ENCODE data around the gene COPS8.
A peak's percentile ranks its signal among the peaks of the same experiment; 100 is the strongest.

Gene COPS8

DNA sequence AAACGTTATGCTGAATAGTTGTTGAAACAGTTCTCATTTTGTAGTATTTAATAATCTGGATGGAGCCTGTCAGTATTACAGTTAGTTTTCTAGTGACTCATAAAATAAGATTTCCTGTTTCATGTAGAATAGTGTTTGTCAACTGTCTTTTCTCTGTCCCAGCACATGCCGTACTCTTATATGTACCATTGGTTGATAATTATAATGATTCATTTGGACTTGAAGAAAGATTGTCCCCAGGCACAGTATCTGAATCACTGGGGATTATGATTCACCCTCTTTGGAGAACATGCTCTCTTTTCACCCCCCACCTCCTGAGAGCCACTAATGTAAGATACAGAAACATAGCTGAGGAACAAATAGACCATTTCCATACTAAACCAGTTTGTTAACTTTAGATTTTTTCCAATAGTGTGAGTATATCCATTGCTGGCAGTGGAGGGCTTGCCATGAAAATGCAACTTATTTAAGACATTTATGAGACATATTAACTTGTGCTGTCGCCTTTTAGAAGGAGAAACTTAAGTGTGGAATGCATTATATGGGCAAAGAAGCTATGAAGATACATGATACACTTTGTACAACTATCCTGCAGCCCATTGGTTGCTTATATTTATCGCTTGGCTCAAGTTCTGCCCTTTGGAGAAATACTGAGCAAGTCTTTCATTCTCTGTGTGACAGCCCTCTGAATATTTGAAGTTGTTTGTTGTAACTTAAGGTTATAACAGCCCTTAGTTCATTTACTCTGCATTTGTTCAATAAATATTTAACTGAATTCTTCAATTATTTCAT is 12.4 kb downstream of the COPS8 start:
- no peak for ATAC-seq (replicated peaks)
- Mint-ChIP-seq H3K4me3 (no peak overlapping the region), H3K9me3 (no peaks in the 10 kb centered on the region), H3K27ac (no peak overlapping the region), H3K36me3 (ENCODE audit: insufficient read depth) (peaks cover 74% of the 10 kb centered on the region), H3K27me3 (no peaks in the 10 kb centered on the region), H3K4me1 (ENCODE audit: low read depth in 2 of 2) (peaks cover 0 to 3% of the 10 kb centered on the region in 2 donors)
- DNase-seq = no peak

DNA sequence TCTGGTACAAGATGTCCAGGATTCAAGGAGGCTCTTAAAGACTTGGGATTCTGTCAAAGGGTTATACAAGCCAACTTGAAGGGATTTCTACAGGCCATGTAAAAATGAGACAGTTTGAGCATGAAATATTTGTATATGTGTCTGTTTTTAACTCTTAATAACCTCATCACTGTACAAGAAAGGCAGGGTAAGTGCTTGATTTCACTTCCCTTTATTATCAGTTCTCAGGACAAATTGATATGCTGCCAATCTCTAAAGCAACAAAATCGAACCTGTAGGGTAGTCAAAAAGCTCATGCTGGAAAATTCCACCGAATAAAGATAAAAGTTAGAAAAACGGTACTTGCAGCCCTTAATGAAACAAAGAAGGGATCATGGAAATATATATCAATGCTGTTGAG is 14.1 kb downstream of the COPS8 start:
- Mint-ChIP-seq H3K36me3 (ENCODE audit: insufficient read depth) (peaks cover 74% of the 10 kb centered on the region), H3K4me1 (ENCODE audit: low read depth in 2 of 2) (no peaks in the 10 kb centered on the region), H3K4me3 (no peak overlapping the region), H3K9me3 (no peaks in the 10 kb centered on the region), H3K27ac (no peak overlapping the region), H3K27me3 (no peaks in the 10 kb centered on the region)
- ATAC-seq (replicated peaks) = no peak
- DNase-seq = no peak

DNA sequence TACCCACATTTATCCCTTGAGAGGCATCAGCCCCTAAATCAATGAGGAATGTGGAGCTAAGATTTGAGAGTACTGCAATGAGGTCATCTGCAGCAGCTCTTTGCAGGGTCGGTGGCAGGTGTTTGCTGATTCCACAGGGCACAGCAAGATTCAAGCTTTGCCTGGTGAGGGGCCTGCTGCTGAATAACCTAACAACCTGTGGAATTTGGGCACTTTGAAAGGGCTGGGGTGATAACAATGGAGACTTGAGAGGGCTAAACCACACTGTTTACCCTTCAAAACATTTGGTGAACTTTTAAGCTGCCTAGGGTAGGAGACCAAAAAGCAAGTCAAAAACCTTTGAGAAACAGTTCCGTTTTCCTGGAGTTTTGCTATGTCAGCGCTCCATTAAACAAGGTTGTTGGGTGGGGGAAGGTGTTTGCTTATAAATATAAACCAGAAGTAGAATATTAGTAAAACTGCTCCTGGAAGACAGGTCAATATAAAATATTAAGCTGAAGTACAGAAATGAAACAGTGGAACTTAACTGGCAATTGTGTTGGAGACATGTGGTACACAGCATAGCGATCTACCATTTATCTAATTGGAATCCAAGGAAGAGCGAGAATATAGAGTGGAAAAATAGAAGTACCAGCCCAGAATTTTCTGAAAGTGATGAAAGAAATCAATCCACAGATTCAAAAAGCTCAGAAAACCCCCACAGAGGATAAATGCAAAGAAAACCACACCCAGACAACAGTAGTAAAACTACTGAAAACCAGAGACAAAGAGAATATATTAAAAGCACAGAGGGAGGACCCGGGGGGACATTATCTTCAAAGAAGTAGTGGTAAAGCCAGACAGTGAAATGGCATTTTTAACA is 15.7 kb downstream of the COPS8 start:
- H3K4me1 Mint-ChIP-seq (ENCODE audit: low read depth in 2 of 2) = no peaks in the 10 kb centered on the region
- ATAC-seq (replicated peaks) = no peak
- no peak overlapping the region for H3K27ac Mint-ChIP-seq

DNA sequence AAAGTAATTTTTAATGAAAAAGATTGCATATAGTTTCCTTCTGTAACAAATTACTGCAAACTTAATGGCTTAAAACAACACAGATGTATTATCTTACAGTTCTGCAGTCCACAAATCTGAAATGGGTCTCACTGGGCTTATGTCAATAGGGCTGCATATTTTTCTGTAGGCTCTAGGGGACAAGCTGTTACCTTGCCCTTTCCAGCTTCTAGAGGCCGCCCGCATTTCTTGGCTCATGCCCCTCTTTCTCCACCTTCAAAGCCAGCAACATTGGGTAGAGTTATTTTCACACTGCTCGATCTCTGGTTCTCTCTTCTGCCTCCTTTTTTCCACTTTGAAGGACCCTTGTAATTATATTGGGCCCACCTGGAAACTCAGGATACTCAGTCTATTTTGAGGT is 16.7 kb downstream of the COPS8 start:
- no peak overlapping the region for H3K27ac Mint-ChIP-seq
- no peak for ATAC-seq (replicated peaks)
- H3K9me3 Mint-ChIP-seq = no peaks in the 10 kb centered on the region
- no peak for DNase-seq
- H3K36me3 Mint-ChIP-seq (ENCODE audit: insufficient read depth) = peaks cover 57% of the 10 kb centered on the region
- no peaks in the 10 kb centered on the region for H3K4me1 Mint-ChIP-seq (ENCODE audit: low read depth in 2 of 2)
- no peak overlapping the region for H3K4me3 Mint-ChIP-seq
- no peaks in the 10 kb centered on the region for H3K27me3 Mint-ChIP-seq

More for the DNA sequence above, 15.7 kb downstream of the COPS8 start:
- no peak for DNase-seq
- Mint-ChIP-seq H3K27me3 (no peaks in the 10 kb centered on the region), H3K9me3 (no peaks in the 10 kb centered on the region), H3K36me3 (ENCODE audit: insufficient read depth) (peaks cover 68% of the 10 kb centered on the region), H3K4me3 (no peak overlapping the region)

DNA sequence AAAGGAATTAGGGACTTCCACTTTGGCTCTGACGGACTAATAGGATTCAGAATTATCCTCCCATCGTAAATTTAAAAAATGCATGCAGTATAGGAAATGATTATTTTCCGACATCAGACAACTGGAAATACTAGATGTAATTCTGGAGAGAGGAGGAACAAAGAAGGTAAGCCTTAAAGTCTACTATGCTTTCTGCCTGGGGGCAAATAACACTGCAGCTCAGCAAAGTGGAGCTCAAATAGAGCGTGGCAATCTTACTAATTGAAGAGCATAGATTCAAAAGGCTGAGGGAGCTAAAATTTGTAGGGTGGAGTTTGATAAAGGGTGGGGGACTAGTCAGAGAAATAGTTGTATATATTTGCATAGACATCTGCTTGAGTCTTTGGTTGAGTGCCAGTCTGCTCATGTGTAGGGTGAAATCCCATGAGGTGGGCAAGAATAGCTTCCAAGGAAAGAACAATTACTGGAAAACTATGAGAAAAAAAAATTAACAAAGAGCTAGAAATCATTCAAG is 23.8 kb downstream of the COPS8 start:
- ATAC-seq (replicated peaks) (no peak), DNase-seq (no peak)
- Mint-ChIP-seq H3K27me3 (no peaks in the 10 kb centered on the region), H3K27ac (no peak overlapping the region), H3K4me3 (no peak overlapping the region), H3K4me1 (ENCODE audit: low read depth in 2 of 2) (no peaks in the 10 kb centered on the region), H3K36me3 (ENCODE audit: insufficient read depth) (peaks cover 2% of the 10 kb centered on the region), H3K9me3 (peaks cover 0 to 7% of the 10 kb centered on the region in 2 donors)

DNA sequence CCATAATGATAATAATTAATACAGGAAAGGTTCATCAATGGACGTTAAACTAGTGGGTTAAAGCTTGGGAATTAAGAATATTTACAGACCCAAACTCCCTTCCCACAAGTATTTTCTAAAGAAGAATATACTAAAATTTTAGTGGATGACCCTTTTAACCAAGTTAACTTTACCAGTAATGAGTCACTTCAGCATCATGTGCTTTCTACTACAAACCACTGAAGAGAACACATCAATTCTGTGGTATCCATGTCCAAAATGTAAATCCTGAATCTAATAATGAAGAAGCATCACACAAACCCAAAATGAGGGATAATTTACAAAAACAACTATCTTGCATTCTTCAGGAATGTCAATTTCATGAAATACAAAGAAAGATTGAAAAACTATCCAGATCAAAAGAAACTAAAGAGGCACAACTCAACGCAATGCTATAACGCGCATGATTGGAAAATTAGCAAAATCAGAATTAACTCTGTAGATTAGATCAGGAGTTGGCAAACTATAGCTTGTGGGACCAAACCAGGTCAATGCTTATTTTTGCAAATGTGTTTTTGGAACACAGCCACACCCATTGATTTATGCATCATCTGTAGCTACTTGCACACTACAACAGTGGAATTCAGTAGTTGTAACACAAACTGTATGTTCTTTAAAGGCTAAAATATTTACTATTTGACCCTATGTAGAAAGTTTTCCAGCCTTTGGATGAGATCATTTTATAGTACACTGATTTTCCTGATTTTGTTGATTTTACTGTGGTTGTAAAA is 27.5 kb downstream of the COPS8 start:
- DNase-seq = no peak
- Mint-ChIP-seq H3K27me3 (no peaks in the 10 kb centered on the region), H3K4me3 (no peak overlapping the region), H3K36me3 (ENCODE audit: insufficient read depth) (no peaks in the 10 kb centered on the region), H3K9me3 (peaks cover 0 to 7% of the 10 kb centered on the region in 2 donors), H3K4me1 (ENCODE audit: low read depth in 2 of 2) (no peaks in the 10 kb centered on the region), H3K27ac (no peak overlapping the region)
- ATAC-seq (replicated peaks) = no peak

DNA sequence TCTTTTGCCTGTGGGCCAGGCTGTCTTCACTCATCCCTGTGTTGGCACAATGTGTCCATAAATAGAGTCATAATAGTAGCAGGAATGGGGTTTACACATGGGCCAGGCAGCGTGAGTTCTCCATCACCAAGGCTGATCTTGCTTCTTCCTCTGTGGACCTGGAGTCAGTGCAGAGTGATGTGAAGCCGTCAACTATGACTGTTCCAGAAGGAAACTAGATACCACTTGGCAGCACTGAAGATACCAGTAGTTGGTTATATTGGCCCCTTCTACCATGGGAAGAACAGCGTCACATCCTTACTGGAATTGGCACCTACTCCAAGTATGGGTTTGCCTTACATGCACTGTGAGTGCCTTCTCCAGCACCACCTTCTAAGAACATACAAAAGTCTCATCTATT is 30.2 kb downstream of the COPS8 start:
- Mint-ChIP-seq H3K27ac (no peak overlapping the region), H3K9me3 (no peaks in the 10 kb centered on the region), H3K4me3 (no peak overlapping the region), H3K4me1 (ENCODE audit: low read depth in 2 of 2) (no peaks in the 10 kb centered on the region), H3K36me3 (ENCODE audit: insufficient read depth) (no peaks in the 10 kb centered on the region), H3K27me3 (no peaks in the 10 kb centered on the region)
- DNase-seq (no peak), ATAC-seq (replicated peaks) (no peak)

DNA sequence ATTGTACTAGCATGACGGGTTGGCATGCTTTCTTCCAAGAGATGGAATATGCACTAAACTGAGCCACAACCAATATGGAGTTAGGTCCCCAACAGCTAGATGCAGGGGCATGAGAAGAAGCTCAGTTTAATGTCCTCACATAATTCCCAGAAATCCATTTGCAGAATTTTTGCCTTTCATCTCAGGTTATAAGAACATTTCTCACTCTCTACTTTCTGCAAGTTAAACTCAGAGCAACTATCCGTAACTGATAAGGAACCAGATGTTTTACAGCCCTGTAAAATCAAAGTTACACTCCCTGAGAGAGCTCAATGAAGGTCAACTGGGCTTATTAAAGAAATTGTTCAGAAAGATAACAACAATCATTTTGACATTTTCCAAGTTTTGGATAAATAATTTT is 30.7 kb downstream of the COPS8 start:
- Mint-ChIP-seq H3K9me3 (no peaks in the 10 kb centered on the region), H3K4me1 (ENCODE audit: low read depth in 2 of 2) (no peaks in the 10 kb centered on the region), H3K4me3 (no peak overlapping the region), H3K36me3 (ENCODE audit: insufficient read depth) (no peaks in the 10 kb centered on the region), H3K27me3 (no peaks in the 10 kb centered on the region), H3K27ac (no peak overlapping the region)
- DNase-seq = no peak
- no peak for ATAC-seq (replicated peaks)

DNA sequence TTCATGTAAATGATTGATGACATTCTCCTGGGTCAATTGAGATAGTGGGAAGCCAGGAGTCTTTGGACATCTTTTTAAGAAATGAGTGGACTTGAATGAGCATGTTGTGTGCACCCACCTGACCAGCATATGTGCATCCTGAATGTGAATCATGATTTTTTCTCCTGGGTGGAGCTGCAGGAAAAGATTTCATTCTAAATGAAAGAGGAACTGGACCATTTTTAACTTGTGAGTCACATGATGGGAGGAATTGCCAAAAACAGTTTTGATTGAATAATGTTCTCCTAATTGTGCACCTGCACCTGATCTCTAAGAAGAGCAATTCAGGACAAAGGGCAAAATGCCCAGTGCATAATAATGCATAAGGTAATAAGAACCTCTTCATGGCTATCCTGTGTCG is 32.3 kb downstream of the COPS8 start:
- H3K36me3 Mint-ChIP-seq (ENCODE audit: insufficient read depth) = no peaks in the 10 kb centered on the region
- no peaks in the 10 kb centered on the region for H3K4me1 Mint-ChIP-seq (ENCODE audit: low read depth in 2 of 2)
- no peak overlapping the region for H3K27ac Mint-ChIP-seq
- no peaks in the 10 kb centered on the region for H3K9me3 Mint-ChIP-seq
- H3K27me3 Mint-ChIP-seq = no peaks in the 10 kb centered on the region
- ATAC-seq (replicated peaks) (no peak), DNase-seq (no peak)
- no peak overlapping the region for H3K4me3 Mint-ChIP-seq

DNA sequence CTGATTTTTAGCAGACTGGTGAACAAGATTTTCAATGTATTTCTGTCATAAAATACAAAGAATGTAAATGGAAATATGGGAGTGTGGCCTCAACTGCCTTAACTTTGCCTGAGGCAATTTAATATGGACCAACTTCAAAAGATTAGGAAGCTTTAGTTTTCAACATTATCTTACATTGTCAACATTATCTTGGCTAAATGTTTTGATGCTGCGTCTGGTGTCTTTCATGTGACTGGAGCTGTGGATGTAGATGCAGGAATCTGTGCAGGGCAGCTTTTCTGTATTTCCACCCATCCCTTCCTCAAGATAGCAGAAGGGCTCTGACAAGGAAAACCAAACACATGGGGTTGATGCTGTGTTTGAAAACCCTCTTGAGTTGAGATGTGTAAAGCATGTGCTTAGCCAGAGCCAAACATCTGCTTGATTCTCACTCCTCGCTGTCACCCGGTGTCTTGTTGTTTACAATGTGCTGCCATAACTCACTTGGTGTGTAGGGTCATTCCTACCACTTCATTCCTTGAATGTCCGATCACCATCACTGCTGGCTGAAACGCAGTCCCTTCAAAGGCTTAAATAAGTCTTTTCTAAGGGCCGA is 33.0 kb downstream of the COPS8 start:
- no peak overlapping the region for H3K27ac Mint-ChIP-seq
- no peaks in the 10 kb centered on the region for H3K9me3 Mint-ChIP-seq
- no peaks in the 10 kb centered on the region for H3K27me3 Mint-ChIP-seq
- no peak for DNase-seq
- no peak for ATAC-seq (replicated peaks)
- no peak overlapping the region for H3K4me3 Mint-ChIP-seq
- no peaks in the 10 kb centered on the region for H3K4me1 Mint-ChIP-seq (ENCODE audit: low read depth in 2 of 2)
- no peaks in the 10 kb centered on the region for H3K36me3 Mint-ChIP-seq (ENCODE audit: insufficient read depth)

DNA sequence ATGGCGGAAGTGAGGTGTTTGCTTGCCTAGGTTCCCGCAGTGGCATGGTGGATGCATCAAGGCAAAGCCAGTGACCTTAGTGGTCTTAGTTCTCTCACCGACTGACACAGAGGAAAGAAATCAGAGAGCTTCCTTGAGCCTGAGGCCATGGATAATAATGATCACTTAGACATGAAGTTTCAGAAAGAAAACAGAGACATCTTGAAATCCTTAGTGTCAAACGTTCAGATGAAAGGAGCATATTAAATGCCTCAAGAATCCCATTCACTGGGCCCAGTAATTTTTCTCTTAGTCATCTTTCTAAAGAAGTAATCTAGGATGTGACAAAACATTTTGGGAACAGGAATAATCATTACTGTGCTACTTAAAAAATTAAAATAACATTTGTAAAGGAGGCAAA is 35.2 kb downstream of the COPS8 start:
- H3K4me3 Mint-ChIP-seq = no peak overlapping the region
- no peak overlapping the region for H3K27ac Mint-ChIP-seq
- H3K36me3 Mint-ChIP-seq (ENCODE audit: insufficient read depth) = no peaks in the 10 kb centered on the region
- H3K9me3 Mint-ChIP-seq = no peaks in the 10 kb centered on the region
- H3K27me3 Mint-ChIP-seq = peaks cover 0 to 5% of the 10 kb centered on the region in 2 donors
- ATAC-seq (replicated peaks) = no peak
- H3K4me1 Mint-ChIP-seq (ENCODE audit: low read depth in 2 of 2) = no peaks in the 10 kb centered on the region
- DNase-seq = no peak

DNA sequence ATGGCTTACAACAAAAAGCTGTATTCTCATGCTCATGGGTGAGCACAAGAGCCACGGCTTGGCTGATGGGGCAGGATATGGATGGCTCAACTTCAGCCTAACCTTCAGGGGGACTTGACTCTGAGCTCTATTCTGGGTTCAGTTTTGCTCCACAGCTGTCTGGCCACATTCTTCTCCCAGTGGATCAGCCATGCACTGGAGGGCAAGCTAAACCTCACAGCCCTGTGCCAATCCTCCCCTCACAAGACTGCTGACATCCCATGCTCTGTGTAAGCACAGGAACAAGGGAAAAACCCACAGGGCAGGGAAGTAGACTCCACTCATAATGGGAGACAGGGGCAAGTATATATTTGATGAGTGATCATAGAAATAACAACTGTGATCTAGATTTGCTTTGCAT is 35.6 kb downstream of the COPS8 start:
- Mint-ChIP-seq H3K27me3 (peaks cover 0 to 5% of the 10 kb centered on the region in 2 donors), H3K36me3 (ENCODE audit: insufficient read depth) (no peaks in the 10 kb centered on the region), H3K4me1 (ENCODE audit: low read depth in 2 of 2) (no peaks in the 10 kb centered on the region), H3K27ac (no peak overlapping the region), H3K9me3 (no peaks in the 10 kb centered on the region), H3K4me3 (no peak overlapping the region)
- no peak for DNase-seq
- ATAC-seq (replicated peaks) = no peak

DNA sequence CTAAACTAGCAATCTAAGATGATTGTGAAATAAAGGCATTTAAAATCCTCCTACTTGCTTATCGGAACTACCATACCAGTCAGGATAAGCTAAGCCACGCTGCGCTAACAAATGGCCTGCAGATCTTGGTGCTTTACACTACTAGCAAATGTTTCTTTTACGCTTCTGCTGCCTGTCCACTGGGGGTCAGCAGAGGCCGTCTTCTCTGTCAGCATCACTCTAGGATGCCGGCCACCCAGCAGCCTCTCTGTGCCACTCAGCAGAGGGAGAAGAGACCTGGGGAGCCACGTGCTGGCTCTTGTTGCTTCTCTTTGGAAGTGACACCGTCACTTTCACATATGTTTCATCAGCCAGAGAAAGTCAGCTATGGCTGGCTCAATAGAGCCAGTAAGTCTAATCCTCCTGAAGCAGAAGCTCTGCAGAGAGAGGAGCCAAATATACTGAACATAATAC is 36.6 kb downstream of the COPS8 start:
- Mint-ChIP-seq H3K9me3 (no peaks in the 10 kb centered on the region), H3K27ac (no peak overlapping the region), H3K4me3 (no peak overlapping the region), H3K4me1 (ENCODE audit: low read depth in 2 of 2) (no peaks in the 10 kb centered on the region), H3K27me3 (peaks cover 0 to 5% of the 10 kb centered on the region in 2 donors), H3K36me3 (ENCODE audit: insufficient read depth) (no peaks in the 10 kb centered on the region)
- DNase-seq (peak in 1 of 3 experiments; percentile 10), ATAC-seq (replicated peaks) (peak; percentile 56)
